Measurements from ENCODE around the gene ANK3. TPM values are rescaled to one million over a fixed set of nuclear protein-coding genes. Genes with fewer than 3 reads are reported as not detected.

ANK3 gene
- total and polyA plus RNA-seq, 2 donors (not counting 3 experiments of a cell fraction or from before 2014, with no cell fraction given), result 0.88 to 8.5 TPM

DNA sequence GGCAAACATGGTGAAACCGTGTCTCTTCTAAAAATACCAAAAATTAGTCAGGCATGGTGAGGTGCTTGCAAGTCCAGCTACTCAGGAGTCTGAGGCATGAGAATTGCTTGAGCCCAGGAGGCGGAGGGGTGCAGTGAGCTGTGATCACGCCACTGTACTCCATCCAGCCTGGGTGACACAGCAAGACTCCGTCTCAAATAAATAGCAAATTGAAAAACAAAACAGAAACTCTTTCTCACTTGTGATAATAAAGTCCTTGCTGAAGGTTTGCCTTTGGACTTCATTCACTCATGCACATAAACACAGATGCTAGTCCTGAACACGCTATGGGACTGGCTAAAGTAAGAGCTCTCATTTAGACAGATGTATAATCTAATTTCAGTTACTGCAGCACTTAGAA, 37.6 kb downstream of the ANK3 start:
- Histone ChIP-seq H4K20me1 (replicated peaks; ENCODE audit: control insufficient read depth, extremely low read depth, insufficient read depth, low read length) (no peaks in the 10 kb centered on the region), H3K9me3 (replicated peaks; ENCODE audit: control insufficient read depth, insufficient read depth, low read length) (no peaks in the 10 kb centered on the region), H3K9ac (replicated peaks; ENCODE audit: extremely low read depth, insufficient read depth, low read length) (no peak overlapping the region), H3K27me3 (ENCODE audit: control insufficient read depth in 2 of 2, insufficient read depth in 2 of 2, low read length in 2 of 2) (no peaks in the 10 kb centered on the region), H3K79me2 (ENCODE audit: control insufficient read depth, insufficient read depth, low read length) (no peaks in the 10 kb centered on the region), H3K4me2 (ENCODE audit: insufficient read depth, low read length) (no peak overlapping the region), H3K4me3 (replicated peaks in 1 of 3; ENCODE audit: insufficient read depth in 1 of 3, low read depth in 1 of 3, low read length in 3 of 3) (no peak overlapping the region), H2AFZ (ENCODE audit: low read depth, low read length) (no peak overlapping the region), H3K27ac (ENCODE audit: insufficient read depth, low read depth, low read length) (no peak overlapping the region), H3K4me1 (ENCODE audit: control insufficient read depth, extremely low read depth, insufficient read depth, low read length) (no peaks in the 10 kb centered on the region), H3K36me3 (ENCODE audit: control insufficient read depth in 2 of 2, extremely low read depth in 1 of 2, insufficient read depth in 2 of 2, low read length in 2 of 2) (no peaks in the 10 kb centered on the region), H3K9me1 (replicated peaks; ENCODE audit: control insufficient read depth, extremely low read depth, insufficient read depth, low read length) (no peaks in the 10 kb centered on the region)
- intact Hi-C loops (cut with micrococcal nuclease), result no loop called here
- no TSS peak for BruUV-seq (replicated peaks)
- POLR2A ChIA-PET, result no interaction called here
- TF ChIP-seq FOS (IDR thresholded peaks at IDR 0.05; ENCODE audit: borderline replicate concordance, insufficient read depth, low read length), result no peak
- TF ChIP-seq POLR2AphosphoS5 (IDR thresholded peaks at IDR 0.05; ENCODE audit: insufficient read depth, low read depth, low read length), result no peak
- no peak for TF ChIP-seq POLR2A (IDR thresholded peaks at IDR 0.05; ENCODE audit: low read depth, low read length)
- no peak for TF ChIP-seq GATA2 (IDR thresholded peaks at IDR 0.05; ENCODE audit: insufficient read depth, insufficient read length, low read depth, low read length)
- TF ChIP-seq MYC (IDR thresholded peaks at IDR 0.05; ENCODE audit: low read depth, low read length), result no peak
- no peak for TF ChIP-seq JUN (IDR thresholded peaks at IDR 0.05; ENCODE audit: borderline replicate concordance, insufficient read depth, insufficient read length, low read depth)
- TF ChIP-seq EZH2 (IDR thresholded peaks at IDR 0.05; ENCODE audit: borderline replicate concordance, low read depth, low read length, severe bottlenecking), result no peak
- no peak for TF ChIP-seq MAX (IDR thresholded peaks at IDR 0.05; ENCODE audit: insufficient read depth, insufficient read length)
- no peak for TF ChIP-seq CTCF (IDR thresholded peaks at IDR 0.05; ENCODE audit: extremely low read depth in 1 of 2, insufficient read depth in 1 of 2, low read depth in 1 of 2, low read length in 2 of 2)
- FAIRE-seq (no peak), DNase-seq (ENCODE audit: low read depth, low spot score) (no peak)
- dilution Hi-C loops (cut with MboI; ENCODE audit: extremely low pct_ligation_motif_present, low sequenced_read_pairs), result no loop called here
- CTCF ChIA-PET, result interaction anchor here (1.3 kb wide), 1 partner anchor 237 kb away, joined by 3 read pairs; no protein-coding TSS in a partner anchor
